Lower leg skin (tissue), 3 donors: ENCODE measurements around the gene ARHGDIB.

Experiments
- CTCF ChIP-seq, 3 donors: fragments of 450-650 bp; IDR thresholded peaks; one replicate each; pipeline ENCODE4 v1.5.1; 2016; ENCODE audit warnings: antibody characterized with exemption in 3 of 3, mild to moderate bottlenecking in 3 of 3, moderate library complexity in 2 of 3
- POLR2A ChIP-seq, 2 donors: fragments of 450-650 bp; IDR thresholded peaks; one replicate each; pipeline ENCODE4 v1.6.1; 2016 to 2017; ENCODE audit warnings: antibody characterized with exemption in 2 of 2, mild to moderate bottlenecking in 1 of 2, moderate library complexity in 1 of 2

GRCh38 chr12:14963520-14963919 is 2.1 kb upstream of the ARHGDIB start:
- TF ChIP-seq CTCF (IDR thresholded peaks at IDR 0.05) (no peak), POLR2A (IDR thresholded peaks at IDR 0.05) (no peak)
